WERI-Rb-1 (cell line): ENCODE results near the gene ZHX3.

Source experiments
- DNase-seq: peaks from one replicate; pipeline ENCODE4 v3.0.0-alpha.2; 2020
- H3K27ac ChIP-seq: fragments of 250-450 bp; sonication (Bioruptor Pico); 2 replicates; pipeline ENCODE4 v1.5.1; 2020; ENCODE audit warnings: mild to moderate bottlenecking, moderate library complexity
- H3K27me3 ChIP-seq: fragments of 250-450 bp; sonication (Bioruptor Pico); 2 replicates; pipeline ENCODE4 v1.5.1; 2021; ENCODE audit warnings: mild to moderate bottlenecking, low read depth, moderate library complexity; ENCODE audit not compliant: insufficient read depth, severe bottlenecking
- H3K36me3 ChIP-seq: fragments of 250-450 bp; sonication (Bioruptor Pico); 2 replicates; pipeline ENCODE4 v1.5.1; 2020; ENCODE audit warnings: mild to moderate bottlenecking, moderate library complexity
- H3K4me3 ChIP-seq: 2 replicates; pipeline ENCODE4 v1.5.1; 2011; ENCODE audit warnings: low read depth, mild to moderate bottlenecking, control low read depth, low read length
- H3K9me3 ChIP-seq: fragments of 250-450 bp; sonication (Bioruptor Pico); 2 replicates; pipeline ENCODE4 v1.5.1; 2021; ENCODE audit warnings: mild to moderate bottlenecking, moderate library complexity; ENCODE audit not compliant: severe bottlenecking
- TF ChIP-seq, protein P1 (sequence below): IDR thresholded peaks from 2 replicates; pipeline ENCODE4 v1.5.1; 2011; ENCODE audit warnings: low read depth, mild to moderate bottlenecking, control low read depth, inconsistent platforms, low read length

The ZHX3 gene

GRCh38 chr20:41304424-41305079 lies 13.0 kb downstream of the ZHX3 start:
- no peak overlapping the region for H3K27ac ChIP-seq
- H3K9me3 ChIP-seq = no peaks in the 10 kb centered on the region
- DNase-seq = no peak
- TF ChIP-seq, protein P1, sequence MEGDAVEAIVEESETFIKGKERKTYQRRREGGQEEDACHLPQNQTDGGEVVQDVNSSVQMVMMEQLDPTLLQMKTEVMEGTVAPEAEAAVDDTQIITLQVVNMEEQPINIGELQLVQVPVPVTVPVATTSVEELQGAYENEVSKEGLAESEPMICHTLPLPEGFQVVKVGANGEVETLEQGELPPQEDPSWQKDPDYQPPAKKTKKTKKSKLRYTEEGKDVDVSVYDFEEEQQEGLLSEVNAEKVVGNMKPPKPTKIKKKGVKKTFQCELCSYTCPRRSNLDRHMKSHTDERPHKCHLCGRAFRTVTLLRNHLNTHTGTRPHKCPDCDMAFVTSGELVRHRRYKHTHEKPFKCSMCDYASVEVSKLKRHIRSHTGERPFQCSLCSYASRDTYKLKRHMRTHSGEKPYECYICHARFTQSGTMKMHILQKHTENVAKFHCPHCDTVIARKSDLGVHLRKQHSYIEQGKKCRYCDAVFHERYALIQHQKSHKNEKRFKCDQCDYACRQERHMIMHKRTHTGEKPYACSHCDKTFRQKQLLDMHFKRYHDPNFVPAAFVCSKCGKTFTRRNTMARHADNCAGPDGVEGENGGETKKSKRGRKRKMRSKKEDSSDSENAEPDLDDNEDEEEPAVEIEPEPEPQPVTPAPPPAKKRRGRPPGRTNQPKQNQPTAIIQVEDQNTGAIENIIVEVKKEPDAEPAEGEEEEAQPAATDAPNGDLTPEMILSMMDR = no peak
- H3K27me3 ChIP-seq = no peaks in the 10 kb centered on the region
- no peak overlapping the region for H3K4me3 ChIP-seq
- H3K36me3 ChIP-seq = no peaks in the 10 kb centered on the region

- H3K9me3 ChIP-seq = no peaks in the 10 kb centered on the region
- no peak for DNase-seq
- H3K4me3 ChIP-seq = no peak overlapping the region
- H3K36me3 ChIP-seq = no peaks in the 10 kb centered on the region
- no peaks in the 10 kb centered on the region for H3K27me3 ChIP-seq
- no peak overlapping the region for H3K27ac ChIP-seq
- TF ChIP-seq, protein P1 = no peak
Measured at GRCh38 chr20:41304002-41304401, 13.5 kb downstream of the ZHX3 start.

GRCh38 chr20:41300886-41301285 lies 16.6 kb downstream of the ZHX3 start:
- TF ChIP-seq, protein P1 = no peak
- no peaks in the 10 kb centered on the region for H3K9me3 ChIP-seq

GRCh38 chr20:41300383-41300782 lies 17.1 kb downstream of the ZHX3 start:
- H3K27ac ChIP-seq = no peak overlapping the region
- no peaks in the 10 kb centered on the region for H3K36me3 ChIP-seq
- no peak for DNase-seq
- no peaks in the 10 kb centered on the region for H3K9me3 ChIP-seq
- no peak overlapping the region for H3K4me3 ChIP-seq
- no peaks in the 10 kb centered on the region for H3K27me3 ChIP-seq
- TF ChIP-seq, protein P1 = no peak

More at GRCh38 chr20:41300886-41301285, 16.6 kb downstream of the ZHX3 start:
- Histone ChIP-seq H3K4me3 (no peak overlapping the region), H3K27ac (no peak overlapping the region), H3K27me3 (no peaks in the 10 kb centered on the region), H3K36me3 (no peaks in the 10 kb centered on the region)
- DNase-seq = no peak

GRCh38 chr20:41299899-41300298 lies 17.6 kb downstream of the ZHX3 start:
- TF ChIP-seq, protein P1 = no peak
- no peaks in the 10 kb centered on the region for H3K36me3 ChIP-seq
- no peak for DNase-seq
- H3K9me3 ChIP-seq = no peaks in the 10 kb centered on the region
- no peak overlapping the region for H3K27ac ChIP-seq
- no peak overlapping the region for H3K4me3 ChIP-seq
- no peaks in the 10 kb centered on the region for H3K27me3 ChIP-seq
